BLaER1 treated with 17β-estradiol and CSF1 and Interleukin-3, amounts not matched to agents 10 nM and 100 nM (cell line): ENCODE data around the gene AMOTL1.

ENCODE experiments used
- H3K27ac ChIP-seq, 11 experiments: shearing (Covaris generic); formaldehyde crosslinking; 2 replicates each; pipeline ENCODE4 v1.8.1; 2022
- H3K27me3 ChIP-seq, 11 experiments: shearing (Covaris generic); formaldehyde crosslinking; 2 replicates each; pipeline ENCODE4 v1.8.1; 2022
- H3K36me3 ChIP-seq, 11 experiments: shearing (Covaris generic); formaldehyde crosslinking; 2 replicates each; pipeline ENCODE4 v1.8.1; 2022
- H3K4me1 ChIP-seq, 10 experiments: shearing (Covaris generic); formaldehyde crosslinking; 2 replicates each; pipeline ENCODE4 v1.8.1; 2022
- H3K4me2 ChIP-seq, 11 experiments: shearing (Covaris generic); formaldehyde crosslinking; 2 replicates each; pipeline ENCODE4 v1.8.1; 2022
- H3K4me3 ChIP-seq, 10 experiments: shearing (Covaris generic); formaldehyde crosslinking; 2 replicates each; pipeline ENCODE4 v1.8.1; 2022
- H3K9ac ChIP-seq, 11 experiments: shearing (Covaris generic); formaldehyde crosslinking; 2 replicates each; pipeline ENCODE4 v1.8.1; 2022
- H3K9me3 ChIP-seq, 11 experiments: shearing (Covaris generic); formaldehyde crosslinking; replicated peaks in 1 of 11; 2 replicates each; pipeline ENCODE4 v1.8.1; 2022
- H4K20me1 ChIP-seq, 11 experiments: shearing (Covaris generic); formaldehyde crosslinking; 2 replicates each; pipeline ENCODE4 v1.8.1; 2022
- Cebpa-rat ChIP-seq, 11 experiments: shearing (Covaris generic); IDR thresholded peaks; 2 replicates each; pipeline ENCODE4 v1.8.1; 2022

Gene AMOTL1

GRCh38 chr11:94771951-94772350 lies 3.8 kb downstream of the AMOTL1 start:
- no peak for TF ChIP-seq Cebpa-rat (IDR thresholded peaks at IDR 0.05)
- H3K27me3 ChIP-seq, result no peaks in the 10 kb centered on the region
- H3K4me1 ChIP-seq, result peaks cover 20 to 43% (median 36%) of the 10 kb centered on the region in 10 experiments
- no peak overlapping the region for H3K4me3 ChIP-seq
- peaks cover 0 to 60% (median 41%) of the 10 kb centered on the region in 11 experiments; a peak in 15 of 22 replicates for H4K20me1 ChIP-seq
- H3K36me3 ChIP-seq, result peaks cover 0 to 10% (median 4%) of the 10 kb centered on the region in 11 experiments; a peak in 4 of 22 replicates
- no peak overlapping the region for H3K27ac ChIP-seq
- peaks cover 0 to 18% (median 9%) of the 10 kb centered on the region in 11 experiments; a peak in 11 of 22 replicates for H3K9me3 ChIP-seq
- H3K4me2 ChIP-seq, result no peak overlapping the region
- H3K9ac ChIP-seq, result no peak overlapping the region

- Histone ChIP-seq H3K4me1 (peaks cover 20 to 37% (median 29%) of the 10 kb centered on the region in 10 experiments), H3K4me3 (no peak overlapping the region), H3K27me3 (no peaks in the 10 kb centered on the region), H3K36me3 (peaks cover 0 to 10% (median 4%) of the 10 kb centered on the region in 11 experiments; a peak in 4 of 22 replicates), H3K9me3 (peaks cover 0 to 18% (median 9%) of the 10 kb centered on the region in 11 experiments; a peak in 11 of 22 replicates), H3K4me2 (no peak overlapping the region), H4K20me1 (peaks cover 0 to 75% (median 56%) of the 10 kb centered on the region in 11 experiments; a peak in 16 of 22 replicates), H3K9ac (no peak overlapping the region), H3K27ac (no peak overlapping the region)
- no peak for TF ChIP-seq Cebpa-rat (IDR thresholded peaks at IDR 0.05)
Measured at GRCh38 chr11:94773842-94774241, 5.7 kb downstream of the AMOTL1 start.

- H4K20me1 ChIP-seq, result peaks cover 0 to 79% (median 61%) of the 10 kb centered on the region in 11 experiments; a peak in 16 of 22 replicates
- no peak overlapping the region for H3K4me3 ChIP-seq
- no peak overlapping the region for H3K4me2 ChIP-seq
Measured at GRCh38 chr11:94774345-94774744, 6.2 kb downstream of the AMOTL1 start.

DNA sequence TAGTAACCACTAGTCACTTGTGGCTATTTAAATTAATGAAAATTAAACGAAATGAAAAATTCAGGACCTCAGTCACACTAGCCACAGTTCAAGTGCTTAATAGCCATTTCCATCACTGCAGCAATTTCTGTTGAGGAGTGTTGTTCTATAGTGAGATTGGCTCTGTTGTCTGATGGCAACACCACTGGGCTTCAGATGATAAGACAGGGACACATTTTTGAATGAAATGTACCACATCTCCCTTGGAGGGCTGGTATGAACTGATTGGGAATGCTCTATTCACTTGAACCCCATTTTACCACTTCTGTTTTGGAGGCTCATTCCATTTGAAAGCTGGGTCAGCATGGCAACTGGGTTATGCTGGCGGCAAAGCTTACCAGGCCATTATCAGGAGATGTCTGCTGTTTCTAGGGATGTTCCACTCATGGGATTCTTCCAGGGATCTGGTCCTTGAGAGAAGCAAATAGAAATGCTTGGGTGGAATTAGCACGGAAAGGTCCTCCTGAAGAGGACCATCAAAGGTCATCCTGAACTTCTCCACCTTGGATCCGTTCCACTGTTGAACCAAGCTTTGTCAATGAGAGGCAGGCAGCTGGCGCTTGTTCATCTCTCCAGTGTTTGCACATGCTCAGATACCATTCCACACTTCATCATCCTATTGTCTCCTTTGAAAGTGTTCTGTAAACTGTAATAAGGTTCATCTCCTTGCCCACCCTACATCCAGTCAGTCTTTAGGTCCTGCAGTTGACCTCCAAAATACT lies 7.6 kb downstream of the AMOTL1 start:
- Histone ChIP-seq H3K4me1 (peaks cover 17 to 40% (median 30%) of the 10 kb centered on the region in 10 experiments), H4K20me1 (peaks cover 0 to 79% (median 62%) of the 10 kb centered on the region in 11 experiments; a peak in 17 of 22 replicates), H3K9ac (no peak overlapping the region), H3K9me3 (peaks cover 0 to 18% (median 9%) of the 10 kb centered on the region in 11 experiments; a peak in 11 of 22 replicates), H3K27ac (no peak overlapping the region), H3K4me2 (peak overlapping the region in 10 of 11 experiments; percentile 4 to 41 (median 25); a peak in 15 of 22 replicates), H3K36me3 (peaks cover 0 to 10% (median 4%) of the 10 kb centered on the region in 11 experiments; a peak in 4 of 22 replicates), H3K4me3 (no peak overlapping the region), H3K27me3 (no peaks in the 10 kb centered on the region)
- no peak for TF ChIP-seq Cebpa-rat (IDR thresholded peaks at IDR 0.05)

More at GRCh38 chr11:94774345-94774744, 6.2 kb downstream of the AMOTL1 start:
- Histone ChIP-seq H3K9me3 (peaks cover 0 to 18% (median 9%) of the 10 kb centered on the region in 11 experiments; a peak in 11 of 22 replicates), H3K27ac (no peak overlapping the region), H3K27me3 (no peaks in the 10 kb centered on the region), H3K36me3 (peaks cover 0 to 10% (median 4%) of the 10 kb centered on the region in 11 experiments; a peak in 4 of 22 replicates), H3K4me1 (peaks cover 20 to 39% (median 32%) of the 10 kb centered on the region in 10 experiments), H3K9ac (no peak overlapping the region)
- TF ChIP-seq Cebpa-rat (IDR thresholded peaks at IDR 0.05), result no peak

DNA sequence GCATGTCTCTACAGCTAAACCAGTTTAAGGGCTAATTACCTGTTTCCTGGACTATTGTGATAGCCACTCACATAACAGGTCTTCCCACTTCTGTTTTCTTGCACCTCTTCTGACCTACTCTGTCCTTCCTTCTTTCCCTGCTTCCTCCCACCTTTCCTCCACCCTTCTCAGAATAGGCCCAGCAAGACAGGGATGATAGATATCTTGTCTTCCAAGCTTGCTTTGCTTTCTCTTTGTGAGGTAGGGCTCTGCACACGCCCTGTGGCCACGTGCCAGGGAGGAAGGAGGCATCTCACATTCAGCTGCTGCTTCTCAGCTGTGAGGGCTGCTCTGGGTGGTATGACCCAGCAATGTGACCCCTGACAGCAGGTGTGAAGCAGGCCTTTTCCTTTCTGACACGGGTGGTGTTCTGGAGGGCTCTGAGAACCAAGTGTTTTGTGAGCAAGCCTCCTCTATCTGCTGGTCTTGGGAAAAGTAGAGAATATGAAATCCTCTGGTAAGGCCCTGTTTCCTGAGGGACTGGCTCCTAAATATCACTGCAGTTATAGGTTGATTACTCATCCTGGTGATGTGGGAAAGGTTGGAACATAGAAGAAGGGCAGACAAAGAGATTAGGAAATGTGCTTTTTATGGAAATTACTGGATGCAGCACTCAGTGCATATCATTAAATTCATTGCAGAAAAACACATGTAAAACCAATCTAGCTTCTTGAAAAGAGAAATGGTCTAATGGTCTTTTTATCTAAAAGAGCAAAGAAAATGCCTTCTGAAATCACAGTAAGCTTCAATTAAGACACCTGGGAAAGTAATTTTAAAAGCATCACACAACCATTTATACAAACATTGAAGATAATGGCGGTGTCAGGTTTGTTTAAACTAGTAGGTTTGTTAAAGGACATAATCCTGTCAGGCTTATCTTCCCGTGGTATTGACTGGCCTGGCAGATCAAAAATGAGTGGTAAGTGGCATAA lies 8.5 kb downstream of the AMOTL1 start:
- peaks cover 0 to 16% (median 8%) of the 10 kb centered on the region in 11 experiments; a peak in 11 of 22 replicates for H3K9me3 ChIP-seq
- H3K9ac ChIP-seq, result no peak overlapping the region
- H3K27me3 ChIP-seq, result no peaks in the 10 kb centered on the region
- H3K4me3 ChIP-seq, result no peak overlapping the region
- peak overlapping the region; percentile 4 to 41 (median 24); a peak in 16 of 22 replicates for H3K4me2 ChIP-seq
- peaks cover 25 to 44% (median 35%) of the 10 kb centered on the region in 10 experiments for H3K4me1 ChIP-seq
- H3K27ac ChIP-seq, result no peak overlapping the region; a peak in 1 of 22 replicates
- peaks cover 0 to 7% (median 4%) of the 10 kb centered on the region in 11 experiments; a peak in 4 of 22 replicates for H3K36me3 ChIP-seq
- no peak for TF ChIP-seq Cebpa-rat (IDR thresholded peaks at IDR 0.05)
- H4K20me1 ChIP-seq, result peaks cover 0 to 86% (median 67%) of the 10 kb centered on the region in 11 experiments; a peak in 16 of 22 replicates

DNA sequence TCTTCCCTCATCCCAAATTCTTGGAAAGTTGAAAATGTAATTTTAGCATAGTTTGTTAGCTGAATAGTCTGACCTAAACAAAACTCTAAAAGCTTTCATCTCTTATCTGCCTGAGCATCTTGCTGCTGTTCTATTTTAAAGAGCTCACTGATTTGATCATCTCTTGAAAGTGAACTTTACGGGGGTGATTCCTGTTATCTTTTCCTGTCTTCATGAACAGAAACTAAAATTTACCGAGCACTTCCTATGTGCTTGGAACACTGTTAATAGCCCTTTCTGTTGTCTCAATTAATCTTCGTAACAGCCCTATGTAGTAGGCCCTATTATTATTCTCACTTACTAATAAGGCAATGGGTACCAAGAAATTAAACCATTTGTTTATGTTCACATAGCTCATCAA lies 12.3 kb downstream of the AMOTL1 start:
- Histone ChIP-seq H3K9ac (peak overlapping the region; percentile 2 to 58 (median 25); a peak in 14 of 22 replicates), H3K4me1 (peaks cover 31 to 49% (median 44%) of the 10 kb centered on the region in 10 experiments), H3K27ac (peak overlapping the region in 10 of 11 experiments; percentile 35 to 58 (median 46); a peak in 18 of 22 replicates), H4K20me1 (peaks cover 0 to 91% (median 72%) of the 10 kb centered on the region in 11 experiments; a peak in 17 of 22 replicates), H3K36me3 (peaks cover 0 to 3% (median 0%) of the 10 kb centered on the region in 11 experiments; a peak in 2 of 22 replicates), H3K4me3 (peak overlapping the region in 9 of 10 experiments; percentile 6 to 43 (median 15); a peak in 9 of 20 replicates), H3K27me3 (no peaks in the 10 kb centered on the region), H3K4me2 (peak overlapping the region; percentile 42 to 85 (median 75)), H3K9me3 (no peaks in the 10 kb centered on the region)
- no peak for TF ChIP-seq Cebpa-rat (IDR thresholded peaks at IDR 0.05)

GRCh38 chr11:94781837-94782236 lies 13.7 kb downstream of the AMOTL1 start:
- Histone ChIP-seq H3K9ac (no peak overlapping the region), H4K20me1 (peaks cover 0 to 89% (median 69%) of the 10 kb centered on the region in 11 experiments; a peak in 16 of 22 replicates), H3K36me3 (no peaks in the 10 kb centered on the region; a peak in 1 of 22 replicates), H3K9me3 (no peaks in the 10 kb centered on the region), H3K4me1 (peaks cover 20 to 42% (median 37%) of the 10 kb centered on the region in 10 experiments), H3K27me3 (no peaks in the 10 kb centered on the region), H3K4me3 (no peak overlapping the region), H3K27ac (no peak overlapping the region), H3K4me2 (peak overlapping the region in 2 of 11 experiments; percentile 9 to 18; a peak in 2 of 22 replicates)
- TF ChIP-seq Cebpa-rat (IDR thresholded peaks at IDR 0.05), result no peak

DNA sequence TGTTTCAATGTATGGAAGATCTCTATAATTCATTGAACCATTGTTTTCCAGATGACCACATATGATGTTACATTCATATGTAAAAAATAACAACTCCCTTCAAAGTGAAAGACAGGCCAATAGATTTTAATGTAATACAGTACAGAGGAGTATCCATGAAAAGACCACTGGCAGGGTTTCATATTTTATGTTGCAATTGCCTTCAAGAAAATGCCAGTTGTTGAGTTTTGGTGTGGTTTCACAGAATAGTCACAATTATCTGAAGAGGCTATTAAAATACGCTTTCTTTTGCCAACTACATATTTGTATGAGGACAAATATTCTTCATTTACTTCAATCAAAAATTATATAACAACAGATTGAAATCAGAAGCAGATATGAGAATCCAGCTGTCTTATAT lies 14.3 kb downstream of the AMOTL1 start:
- no peak overlapping the region for H3K4me2 ChIP-seq

More for the DNA sequence above, 14.3 kb downstream of the AMOTL1 start:
- no peak overlapping the region for H3K4me3 ChIP-seq
- no peak for TF ChIP-seq Cebpa-rat (IDR thresholded peaks at IDR 0.05)
- no peak overlapping the region for H3K27ac ChIP-seq
- H3K27me3 ChIP-seq, result no peaks in the 10 kb centered on the region
- H4K20me1 ChIP-seq, result peaks cover 0 to 87% (median 65%) of the 10 kb centered on the region in 11 experiments; a peak in 16 of 22 replicates
- peaks cover 20 to 39% (median 36%) of the 10 kb centered on the region in 10 experiments for H3K4me1 ChIP-seq
- no peak overlapping the region for H3K9ac ChIP-seq
- H3K9me3 ChIP-seq, result no peaks in the 10 kb centered on the region
- H3K36me3 ChIP-seq, result no peaks in the 10 kb centered on the region; a peak in 1 of 22 replicates
